Colonic mucosa (tissue), 4 donors: ENCODE results near the gene RNLS. TPM values are rescaled to one million over a fixed set of nuclear protein-coding genes. Genes with fewer than 3 reads are reported as not detected.

Source experiments
- DNase-seq: peaks from one replicate; pipeline ENCODE4 v3.0.0-alpha.2; 2020
- H3K27ac ChIP-seq: fragments of 200-600 bp; one replicate; pipeline ENCODE4 v1.8.0; 2021
- H3K27me3 ChIP-seq: fragments of 200-600 bp; one replicate; pipeline ENCODE4 v1.8.0; 2021
- H3K36me3 ChIP-seq: fragments of 200-600 bp; one replicate; pipeline ENCODE4 v1.8.0; 2021
- H3K4me1 ChIP-seq: fragments of 200-600 bp; one replicate; pipeline ENCODE4 v1.8.0; 2021; ENCODE audit warnings: mild to moderate bottlenecking
- H3K4me3 ChIP-seq: fragments of 200-600 bp; one replicate; pipeline ENCODE4 v1.8.0; 2021
- H3K9ac ChIP-seq, 2 donors: one replicate each; pipeline ENCODE4 v1.7.0; 2013; ENCODE audit warnings: control low read depth in 2 of 2, low read depth in 2 of 2, low read length in 2 of 2
- H3K9me3 ChIP-seq: fragments of 200-600 bp; one replicate; pipeline ENCODE4 v1.8.0; 2021
- CTCF ChIP-seq: fragments of 200-600 bp; IDR thresholded peaks from one replicate; pipeline ENCODE4 v1.8.0; 2022; ENCODE audit warnings: antibody characterized with exemption, mild to moderate bottlenecking
- intact Hi-C: fragments of 100-400 bp; cut with DNase I; formaldehyde crosslinking; loops from one replicate; pipeline ENCODE4 v1.14.1; 2022
- total RNA-seq, 2 donors: library from RNA; stranded (reverse); fragmentation: NEBNext Ultra II Directional in 1 of 2; extraction: Animal tissue kit (Norgen Biotek cat#: 25700) in 1 of 2; gene quantifications; one replicate each; pipeline ENCODE4 v1.2.1, GENCODE V29; 2021
- donor health status: healthy.
- donor health status: DM: no; HTN: no; CAD: no.
- donor health status: DM: no; HTN: no; CAD: no.

Gene RNLS
- total RNA-seq, 2 donors from 2014 or later = 13.0 to 19.1 TPM

- Histone ChIP-seq H3K27me3 (no peaks in the 10 kb centered on the region), H3K36me3 (no peaks in the 10 kb centered on the region), H3K4me3 (no peak overlapping the region), H3K4me1 (no peaks in the 10 kb centered on the region), H3K27ac (no peak overlapping the region), H3K9me3 (no peaks in the 10 kb centered on the region), H3K9ac (no peak overlapping the region)
- no peak for DNase-seq
- no peak for TF ChIP-seq CTCF
- intact Hi-C loops = no loop called here
These were observed 82.5 kb downstream of the RNLS start for GRCh38 chr10:88500656-88501055.

- intact Hi-C loops = no loop called here
- H3K27ac ChIP-seq = no peak overlapping the region
- H3K36me3 ChIP-seq = no peaks in the 10 kb centered on the region
- DNase-seq = no peak
- no peaks in the 10 kb centered on the region for H3K4me1 ChIP-seq
- no peak for TF ChIP-seq CTCF
- H3K27me3 ChIP-seq = no peaks in the 10 kb centered on the region
- no peaks in the 10 kb centered on the region for H3K9me3 ChIP-seq
- H3K4me3 ChIP-seq = no peak overlapping the region
- no peak overlapping the region for H3K9ac ChIP-seq
These were observed 83.3 kb downstream of the RNLS start for GRCh38 chr10:88499569-88500470.

GRCh38 chr10:88497913-88498312, 85.2 kb downstream of the RNLS start:
- no peak for TF ChIP-seq CTCF
- Histone ChIP-seq H3K4me1 (no peaks in the 10 kb centered on the region), H3K27me3 (no peaks in the 10 kb centered on the region), H3K9ac (no peak overlapping the region), H3K4me3 (no peak overlapping the region), H3K36me3 (no peaks in the 10 kb centered on the region), H3K27ac (no peak overlapping the region), H3K9me3 (no peaks in the 10 kb centered on the region)
- intact Hi-C loops = no loop called here
- no peak for DNase-seq

GRCh38 chr10:88494537-88494936, 88.6 kb downstream of the RNLS start:
- H3K36me3 ChIP-seq = no peaks in the 10 kb centered on the region
- H3K9ac ChIP-seq = no peak overlapping the region
- no peaks in the 10 kb centered on the region for H3K4me1 ChIP-seq
- TF ChIP-seq CTCF = no peak
- intact Hi-C loops = no loop called here
- no peak overlapping the region for H3K4me3 ChIP-seq
- no peaks in the 10 kb centered on the region for H3K9me3 ChIP-seq
- no peaks in the 10 kb centered on the region for H3K27me3 ChIP-seq
- no peak overlapping the region for H3K27ac ChIP-seq
- no peak for DNase-seq

GRCh38 chr10:88493691-88494483, 89.2 kb downstream of the RNLS start:
- intact Hi-C loops = no loop called here
- Histone ChIP-seq H3K36me3 (no peaks in the 10 kb centered on the region), H3K4me3 (no peak overlapping the region), H3K4me1 (no peaks in the 10 kb centered on the region), H3K27ac (no peak overlapping the region), H3K9me3 (no peaks in the 10 kb centered on the region), H3K27me3 (no peaks in the 10 kb centered on the region), H3K9ac (no peak overlapping the region)
- TF ChIP-seq CTCF = no peak
- DNase-seq = no peak
